ENCODE results near the gene ABO.
"Not testable (repeated sequence)": the region's sequence is repeated elsewhere in the genome, so short reads cannot be mapped to it uniquely, and the experiment has no call there.

ABO gene

DNA sequence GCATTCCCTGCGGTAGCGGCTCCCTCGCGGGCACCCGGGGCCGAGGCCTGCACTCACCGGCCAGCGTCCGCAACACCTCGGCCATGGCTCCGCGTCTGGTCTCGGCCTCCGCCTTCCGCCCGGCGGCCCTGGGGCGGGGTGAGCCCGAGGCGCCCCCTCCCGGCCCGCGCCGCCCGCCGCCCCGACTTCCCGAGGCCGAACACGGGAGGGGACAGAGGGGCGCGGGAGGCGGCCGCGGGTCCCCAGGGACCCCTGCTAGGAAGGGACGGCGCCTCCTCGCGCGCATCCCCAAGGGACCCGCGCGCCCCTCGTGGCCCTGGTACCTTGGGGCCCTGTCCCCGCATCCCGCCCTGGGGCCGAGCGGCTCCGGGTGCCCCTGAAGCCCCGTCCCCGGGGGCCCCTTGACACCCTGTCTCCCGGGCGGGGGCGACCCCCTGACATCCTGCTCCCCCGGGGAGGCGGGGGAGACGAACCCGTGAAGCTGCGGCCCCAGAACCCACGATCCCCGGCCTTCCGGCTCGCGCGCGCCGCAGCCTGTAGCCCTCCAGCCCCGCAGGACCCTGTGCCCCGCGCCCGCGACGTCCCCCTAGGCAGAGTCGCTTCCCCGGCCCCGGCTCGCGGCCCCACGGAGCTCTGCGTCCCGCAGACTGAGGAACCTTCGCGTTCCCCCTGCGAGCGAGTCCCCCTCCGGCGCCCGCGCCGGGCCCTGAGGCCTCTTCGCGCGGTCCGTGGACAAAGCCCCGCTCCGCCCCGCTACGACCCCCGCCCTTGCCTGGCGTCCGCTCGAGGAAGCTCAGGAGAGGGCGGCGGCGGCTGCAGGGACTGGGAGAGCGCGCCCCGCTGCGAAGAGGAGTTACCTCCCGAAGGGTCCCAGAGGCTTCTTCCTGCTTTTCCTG is at the start of gene ABO:
TSS of gene ABO (minus strand) at position 97 of the 896 bp plus-strand sequence.
- DNase-seq (ENCODE audit: low spot score): no peak

DNA sequence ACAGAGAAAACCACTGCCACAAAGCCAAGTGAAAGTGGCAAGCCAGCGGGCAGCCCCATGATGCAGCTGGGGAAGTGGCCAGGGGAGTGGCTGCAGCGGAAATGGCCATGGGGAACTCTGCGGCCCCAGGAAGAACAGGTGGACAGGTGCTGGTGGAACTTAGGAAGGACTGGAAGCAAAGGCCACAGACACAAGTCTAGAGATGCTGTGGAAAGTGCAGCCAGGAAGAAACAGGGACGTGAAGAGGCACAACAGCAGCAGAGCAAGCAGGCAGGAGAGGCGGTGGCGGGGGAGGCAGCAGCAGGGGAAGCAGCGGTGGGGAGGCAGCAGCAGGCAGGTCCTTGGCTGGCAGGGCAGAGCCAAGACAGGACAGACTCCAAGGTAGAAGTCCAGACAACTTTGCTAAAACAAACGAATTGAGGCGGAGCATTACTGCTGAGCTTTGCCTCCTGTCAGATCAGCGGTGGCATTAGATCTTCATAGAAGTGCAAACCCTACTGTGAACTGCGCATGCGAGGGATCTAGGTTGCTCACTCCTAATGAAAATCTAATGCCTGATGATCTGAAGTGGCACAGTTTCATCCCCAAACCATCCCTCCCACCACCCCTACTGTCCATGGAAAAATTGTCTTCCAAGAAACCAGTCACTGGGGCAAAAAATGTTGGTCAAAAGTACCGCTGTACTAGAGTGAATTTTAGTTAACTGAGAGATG is 49.1 kb upstream of the ABO start:
- no peak for DNase-seq (ENCODE audit: low spot score)

DNA sequence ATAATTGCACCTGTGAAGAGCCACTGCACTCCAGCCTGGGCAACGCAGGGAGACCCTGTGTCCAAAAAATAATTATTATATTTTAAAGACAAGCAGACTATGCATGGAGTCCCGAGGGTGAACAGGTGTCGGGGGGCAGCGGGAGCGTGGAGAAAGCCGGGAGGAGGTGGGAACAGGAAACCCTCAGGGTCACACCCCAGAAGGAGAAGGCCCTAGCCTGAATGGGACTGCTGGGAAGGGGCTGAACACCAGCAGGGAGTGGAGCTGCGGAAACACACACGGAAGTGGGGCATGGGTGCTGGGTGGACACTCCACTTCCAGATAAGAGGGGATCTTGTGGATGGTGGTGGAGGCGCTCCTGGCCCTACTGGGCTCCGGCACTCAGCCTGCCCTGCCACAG is 48.2 kb upstream of the ABO start:
- DNase-seq (ENCODE audit: low spot score): no peak

DNA sequence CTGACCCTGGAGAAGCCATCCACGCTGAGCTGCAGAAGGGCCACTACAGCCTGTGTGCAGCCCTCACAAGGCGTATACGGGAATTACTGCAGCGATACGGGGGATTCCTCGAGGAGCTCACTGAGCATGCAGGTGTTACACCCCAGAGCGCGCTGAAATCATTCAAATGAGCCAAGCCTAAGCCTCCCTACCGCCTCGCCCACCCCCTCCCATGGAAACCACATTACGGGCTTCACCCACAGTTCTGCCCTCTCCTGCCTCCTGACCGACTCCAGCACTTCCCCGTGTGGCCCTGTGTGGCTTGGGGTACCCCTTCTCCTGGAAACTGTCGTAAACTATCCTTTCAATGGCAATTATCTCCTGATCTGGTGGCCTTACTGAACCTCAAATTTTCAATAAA is 47.7 kb upstream of the ABO start:
- no peak for DNase-seq (ENCODE audit: low spot score)

DNA sequence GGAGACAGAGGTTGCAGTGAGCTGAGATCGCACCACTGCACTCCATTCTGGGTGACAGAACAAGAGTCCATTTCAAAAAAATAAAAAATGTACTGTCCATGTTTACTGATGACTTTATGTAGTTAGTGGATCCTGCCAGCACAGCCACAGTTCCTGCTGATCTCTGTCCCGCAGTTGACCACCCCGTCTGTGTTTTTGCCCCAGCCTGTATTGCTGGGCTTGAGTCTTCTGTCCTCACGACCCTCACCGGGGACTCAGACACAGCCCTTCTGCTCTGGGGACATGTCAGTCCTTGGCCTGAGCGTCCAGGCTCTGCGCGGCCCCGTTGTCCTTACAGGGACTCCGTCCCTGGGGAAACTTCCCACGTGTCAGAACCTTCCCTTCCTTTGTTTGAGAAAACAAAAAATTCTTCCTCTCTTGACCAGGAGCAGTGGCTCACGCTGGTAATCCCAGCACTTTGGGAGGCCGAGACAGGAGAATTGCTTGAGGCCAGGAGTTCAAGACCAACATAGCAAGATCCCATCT is 46.5 kb upstream of the ABO start:
- DNase-seq (ENCODE audit: low spot score): no peak

DNA sequence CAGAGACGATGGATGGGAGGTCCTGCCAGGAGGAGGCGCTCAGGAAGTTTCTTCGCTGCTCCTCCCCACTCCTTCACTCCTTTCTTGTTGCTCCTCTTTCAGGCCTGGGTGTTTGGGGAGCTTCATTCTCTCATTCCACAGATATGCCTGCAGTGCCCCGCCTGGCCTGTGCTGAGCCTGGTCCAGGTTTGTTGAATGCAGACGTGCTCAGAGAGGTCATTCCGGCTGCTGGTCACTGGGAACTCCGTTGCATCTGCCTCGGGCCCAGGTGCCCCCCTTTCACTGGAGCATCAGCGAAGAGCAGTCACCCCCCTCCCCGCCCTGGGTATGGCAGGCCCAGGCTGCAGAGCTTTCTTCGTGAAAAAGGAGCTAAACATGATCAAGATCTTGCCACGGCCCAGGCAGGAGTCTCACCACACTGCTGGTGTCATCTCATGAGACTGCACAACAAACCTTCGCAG is 45.5 kb upstream of the ABO start:
- DNase-seq (ENCODE audit: low spot score): no peak

DNA sequence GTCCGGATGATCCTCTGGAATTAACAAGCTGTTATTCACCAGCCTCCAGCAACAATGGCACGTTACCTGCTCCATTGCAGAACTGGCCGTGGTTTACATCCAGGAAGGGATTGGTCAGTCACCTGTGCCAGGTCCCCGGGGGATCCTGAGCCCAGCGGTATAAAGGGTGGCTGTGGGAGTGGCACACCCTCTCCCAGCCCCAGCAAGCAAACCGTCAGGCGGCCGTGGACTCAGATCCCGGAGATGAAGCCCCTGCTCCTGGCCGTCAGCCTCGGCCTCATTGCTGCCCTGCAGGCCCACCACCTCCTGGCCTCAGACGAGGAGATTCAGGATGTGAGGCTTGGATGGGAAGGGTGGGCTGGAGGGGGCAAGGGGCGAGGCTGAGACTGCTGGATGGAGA is 42.5 kb upstream of the ABO start:
- DNase-seq (ENCODE audit: low spot score): not testable (repeated sequence)

DNA sequence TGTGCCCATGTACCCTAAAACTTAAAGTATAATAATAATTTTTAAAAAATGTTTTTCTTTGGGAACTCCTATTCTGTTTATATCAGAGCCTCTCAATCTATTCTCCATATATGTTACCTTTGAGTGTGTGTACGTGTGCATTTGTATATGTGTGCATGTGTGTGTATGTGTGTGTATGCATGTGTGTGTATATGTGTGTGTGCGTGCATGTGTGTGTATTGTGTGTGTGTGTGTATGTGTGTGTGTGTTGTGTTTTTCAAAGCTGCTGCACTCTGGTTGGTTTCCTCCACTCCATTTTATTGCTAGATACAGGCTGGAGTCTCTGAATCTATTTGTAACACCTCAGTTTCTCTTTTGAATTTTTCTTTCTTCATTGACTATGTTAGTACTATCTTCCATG is 41.0 kb upstream of the ABO start:
- no peak for DNase-seq (ENCODE audit: low spot score)

DNA sequence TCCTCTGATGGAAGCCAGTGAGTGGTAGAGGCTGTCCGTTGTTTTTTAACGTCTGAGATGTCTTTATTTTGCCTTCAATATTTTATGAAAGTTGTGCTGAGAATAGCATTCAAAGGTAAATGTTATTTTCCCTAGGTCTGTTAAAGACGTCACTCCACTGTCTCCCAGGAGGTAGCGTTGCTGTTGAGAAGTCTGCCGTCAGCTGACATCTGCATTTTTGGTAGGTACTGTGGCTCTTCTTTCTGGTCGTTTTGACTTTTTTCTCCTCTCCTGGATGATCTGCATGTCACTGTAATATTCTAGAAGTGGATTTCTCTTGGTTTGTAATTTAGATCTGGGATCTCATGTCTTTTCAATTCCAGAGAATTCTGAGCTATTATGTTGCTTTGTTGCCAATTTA is 34.6 kb upstream of the ABO start:
- no peak for DNase-seq (ENCODE audit: low spot score)

DNA sequence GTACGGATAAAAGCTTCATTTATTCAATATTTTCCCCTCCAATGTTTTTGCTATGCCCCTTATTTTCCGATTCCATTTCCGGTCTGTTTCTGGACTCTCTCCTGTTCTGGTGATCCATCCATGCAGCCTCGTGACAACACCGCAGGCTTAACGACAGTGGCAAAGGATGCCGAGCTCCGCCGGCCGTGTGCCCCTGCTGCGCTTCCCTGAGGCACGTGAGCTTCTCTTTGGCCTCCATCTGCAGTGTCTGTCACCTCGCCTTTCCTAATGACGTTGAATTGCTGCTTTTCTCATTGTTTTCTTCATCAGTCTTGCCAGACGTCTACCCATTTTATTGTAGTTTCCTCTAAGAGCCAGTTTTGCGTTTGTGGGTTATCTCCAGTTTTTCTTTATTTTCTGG is 32.3 kb upstream of the ABO start:
- DNase-seq (ENCODE audit: low spot score): no peak

DNA sequence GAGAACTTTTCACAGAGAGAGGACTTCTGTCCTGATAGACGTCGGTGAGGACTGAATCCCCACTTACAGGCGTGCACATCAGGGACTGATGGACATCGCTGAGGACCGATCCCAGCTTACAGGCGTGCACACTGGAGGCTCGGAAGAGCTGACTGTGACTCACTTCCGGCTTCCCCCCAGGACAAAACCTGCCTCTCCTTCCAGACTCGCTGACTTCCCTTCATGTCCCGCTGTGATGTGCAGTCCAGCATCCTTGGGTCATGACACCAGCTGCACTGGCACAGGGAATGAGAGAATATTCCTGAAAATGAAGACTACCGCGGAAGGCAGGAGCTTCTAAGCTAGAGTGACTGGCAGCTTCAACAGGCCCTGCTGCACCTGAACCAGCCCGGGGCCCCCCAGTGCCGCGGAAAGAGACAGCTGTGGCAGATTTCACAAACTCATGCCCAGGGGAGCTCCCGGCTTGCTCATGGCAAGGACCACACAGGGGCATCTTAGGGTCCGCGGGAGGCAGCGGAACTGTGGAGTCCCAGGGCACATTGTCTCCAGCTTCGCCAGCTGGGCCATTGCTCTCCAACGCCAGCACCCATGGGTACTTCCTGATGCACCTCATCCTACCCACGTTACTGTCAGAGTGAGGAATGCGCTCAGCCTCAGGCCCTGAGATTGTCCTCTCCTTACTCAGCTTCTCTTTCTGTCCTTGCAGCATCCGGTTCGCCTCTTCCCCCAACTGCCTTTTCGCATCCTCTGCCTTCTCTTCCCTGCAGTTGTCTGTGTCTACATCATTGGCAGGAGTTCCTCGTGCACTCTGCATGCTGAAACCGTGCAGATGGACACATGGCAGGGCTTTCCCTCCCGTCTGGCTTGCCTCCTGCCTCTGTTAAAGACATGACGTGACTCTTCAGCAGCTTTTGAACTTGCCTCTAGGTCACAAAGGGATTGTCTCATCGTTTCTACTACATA is 31.5 kb upstream of the ABO start:
- no peak for DNase-seq (ENCODE audit: low spot score)

DNA sequence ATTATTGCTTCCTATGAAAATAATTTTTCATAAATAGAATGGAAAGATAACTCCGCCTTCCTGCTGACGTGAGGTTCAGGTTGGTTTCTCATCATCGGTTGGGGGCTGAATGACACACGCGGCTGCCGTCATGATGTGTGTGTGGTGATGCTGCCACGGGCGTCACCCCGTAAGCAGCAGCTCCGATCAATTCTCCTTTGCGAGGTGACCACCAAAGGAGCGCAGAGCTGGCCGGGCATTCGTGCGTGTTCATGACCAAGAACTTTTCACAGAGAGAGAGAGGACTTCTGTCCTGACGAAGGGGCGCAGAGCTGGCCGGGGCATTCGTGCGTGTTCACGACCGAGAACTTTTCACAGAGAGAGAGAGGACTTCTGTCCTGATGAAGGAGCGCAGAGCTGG is 30.7 kb upstream of the ABO start:
- no peak for DNase-seq (ENCODE audit: low spot score)

DNA sequence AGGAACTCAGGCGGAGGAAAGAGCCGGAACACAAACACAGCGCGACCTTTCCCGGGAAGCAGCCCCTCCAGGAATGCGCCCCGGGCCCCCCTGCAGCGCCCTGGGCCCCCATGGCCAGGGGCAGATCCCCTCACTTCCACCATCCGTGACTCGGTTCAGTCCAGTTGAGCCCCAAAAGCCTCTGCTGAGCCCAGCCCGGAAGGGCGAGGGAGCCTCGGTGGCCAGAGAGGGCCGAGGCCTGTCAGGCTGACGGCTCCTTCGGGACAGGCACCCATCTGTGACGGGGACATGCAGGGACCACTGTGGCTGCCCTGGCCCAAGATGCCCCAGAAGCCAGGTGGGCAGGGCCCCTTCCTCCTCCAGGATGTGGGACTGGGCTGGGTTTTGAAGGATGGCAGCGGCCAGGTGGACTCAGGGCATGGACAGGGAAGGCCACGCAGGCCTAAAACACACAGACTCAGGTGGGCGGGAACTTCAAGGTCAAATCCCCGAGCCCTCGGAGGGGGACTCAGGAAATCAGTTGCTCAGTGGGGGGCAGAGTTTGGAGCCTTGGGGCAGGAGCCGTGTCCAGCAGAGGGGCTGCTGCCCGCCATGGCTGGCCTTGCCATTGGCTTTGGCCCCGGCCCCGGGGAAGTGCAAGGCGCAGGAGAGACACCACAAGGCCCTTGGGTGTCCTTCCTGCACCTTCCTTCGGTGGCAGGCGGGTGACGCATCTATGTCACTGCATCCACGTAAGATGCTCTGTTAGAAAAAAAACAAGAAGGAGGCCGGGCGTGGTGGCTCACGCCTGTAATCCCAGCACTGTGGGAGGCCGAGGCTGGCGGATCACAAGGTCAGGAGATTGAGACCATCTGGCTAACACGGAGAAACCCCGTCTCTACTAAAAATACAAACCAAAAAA is 29.7 kb upstream of the ABO start:
- no peak for DNase-seq (ENCODE audit: low spot score)

DNA sequence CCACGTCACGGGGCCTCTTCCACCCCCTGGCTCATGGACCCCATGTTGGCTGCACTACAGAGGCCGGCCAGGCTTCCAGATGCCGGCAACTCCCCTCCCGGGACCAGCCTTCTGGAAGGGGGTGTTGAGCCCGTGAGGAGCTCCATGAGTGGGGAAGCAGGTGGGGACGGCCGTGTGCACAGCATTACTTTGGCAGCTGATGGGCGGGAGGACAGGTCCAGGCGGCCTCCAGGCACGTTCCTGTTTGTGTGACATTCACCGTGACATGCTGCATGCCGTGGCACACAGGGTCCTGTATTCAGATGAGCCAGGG is 29.1 kb upstream of the ABO start:
- DNase-seq (ENCODE audit: low spot score): no peak

DNA sequence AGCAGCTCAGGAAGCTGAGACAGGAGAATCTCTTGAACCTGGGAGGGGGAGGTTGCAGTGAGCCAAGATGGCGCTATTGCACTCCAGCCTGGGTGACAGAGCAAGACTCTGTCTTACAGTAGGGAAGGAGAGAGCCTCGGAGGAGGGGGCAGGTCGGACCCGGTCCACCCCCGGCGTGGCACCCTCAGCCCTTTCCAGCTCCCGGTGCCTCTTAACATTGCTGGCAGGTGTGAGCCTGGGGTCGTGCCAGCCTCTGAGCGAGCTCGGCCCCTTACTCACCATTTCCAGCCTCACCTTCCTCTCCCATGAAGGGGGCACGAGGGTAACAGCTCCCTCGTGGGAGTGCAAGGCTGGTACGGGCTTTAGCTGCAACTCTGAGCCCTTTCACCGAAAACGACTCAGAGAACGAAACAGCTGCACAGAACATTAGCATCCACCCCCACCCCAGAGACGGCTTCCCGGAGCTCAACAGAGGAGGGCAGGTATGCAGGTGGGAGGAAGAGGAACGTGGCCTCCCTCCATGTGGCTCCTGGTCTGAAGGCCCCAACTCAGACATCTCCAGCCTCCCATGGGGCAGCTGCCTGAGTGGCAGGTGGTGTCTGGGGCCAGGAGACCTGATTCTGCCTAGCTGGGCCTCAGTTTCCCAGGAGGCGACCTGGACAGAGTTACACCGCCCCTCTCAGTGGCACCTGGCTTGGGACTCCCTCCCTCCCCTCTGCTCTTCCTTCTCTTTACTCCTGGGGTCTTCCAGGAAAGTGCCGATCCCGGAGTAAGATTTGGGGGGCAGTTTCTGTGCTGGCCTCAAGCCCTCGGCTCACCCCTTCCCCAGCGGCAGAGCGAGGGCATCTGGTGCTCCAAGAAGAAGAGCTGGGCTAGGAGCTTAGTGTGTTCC is 28.5 kb upstream of the ABO start:
- DNase-seq (ENCODE audit: low spot score): no peak

DNA sequence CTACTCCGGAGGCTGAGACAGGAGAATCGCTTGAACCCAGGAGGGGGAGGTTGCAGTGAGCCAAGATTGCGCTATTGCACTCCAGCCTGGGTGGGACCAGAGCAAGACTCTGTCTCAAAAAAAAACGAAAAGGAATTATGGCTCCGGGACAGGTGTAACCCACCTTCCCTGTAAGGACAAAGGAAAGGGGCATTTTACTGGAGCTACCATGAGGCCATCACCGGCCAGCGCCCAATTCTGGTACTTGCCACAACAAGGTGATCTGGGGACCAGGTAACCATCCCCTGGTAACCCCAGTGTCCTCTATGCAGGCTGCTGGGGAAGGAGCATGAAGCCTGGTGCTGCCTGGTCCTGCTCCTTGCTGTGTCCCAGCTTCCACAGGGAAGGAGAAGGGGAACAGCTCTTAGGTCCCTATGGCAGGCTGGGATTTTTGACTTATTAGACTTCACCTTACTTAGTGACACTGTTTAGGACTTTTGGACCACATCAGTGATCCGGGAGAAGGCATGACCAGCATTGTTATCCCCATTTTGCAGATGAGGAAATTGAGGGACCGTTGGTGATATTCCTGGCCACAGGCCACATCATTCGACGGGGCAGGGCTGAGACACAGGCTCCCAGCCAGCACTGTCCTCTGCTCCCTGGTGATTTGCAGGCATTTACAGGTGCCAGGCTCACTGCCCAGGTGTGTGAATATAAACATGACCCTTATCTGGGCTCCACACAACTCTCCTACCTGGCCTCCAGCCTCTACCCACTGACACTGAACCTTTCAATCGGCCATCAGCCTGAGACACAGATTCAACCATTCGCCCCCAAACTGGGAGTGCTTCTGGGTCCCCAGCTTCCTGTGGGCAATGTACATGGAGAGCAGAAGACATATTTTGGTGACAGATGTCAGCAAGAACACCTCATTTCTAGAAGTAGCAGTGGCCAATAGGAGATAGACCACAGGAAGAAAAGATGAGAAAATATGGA is 26.5 kb upstream of the ABO start:
- no peak for DNase-seq (ENCODE audit: low spot score)

DNA sequence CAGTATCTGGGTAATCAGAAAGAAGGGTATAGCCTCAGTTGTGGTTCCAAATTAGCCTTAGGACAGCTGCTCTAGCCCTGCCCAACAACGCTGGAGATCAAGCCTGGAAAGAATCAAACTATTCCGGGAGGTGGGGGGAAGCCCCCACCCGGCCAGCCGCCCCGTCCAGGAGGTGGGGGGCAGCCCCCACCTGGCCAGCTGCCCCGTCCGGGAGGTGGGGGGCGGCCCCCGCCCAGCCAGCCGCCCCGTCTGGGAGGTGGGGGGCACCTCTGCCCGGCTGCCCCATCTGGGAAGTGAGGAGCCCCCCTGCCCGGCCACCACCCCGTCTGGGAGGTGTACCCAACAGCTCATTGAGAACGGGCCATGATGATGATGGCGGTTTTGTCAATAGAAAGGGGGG is 25.0 kb upstream of the ABO start:
- not testable (repeated sequence) for DNase-seq (ENCODE audit: low spot score)

DNA sequence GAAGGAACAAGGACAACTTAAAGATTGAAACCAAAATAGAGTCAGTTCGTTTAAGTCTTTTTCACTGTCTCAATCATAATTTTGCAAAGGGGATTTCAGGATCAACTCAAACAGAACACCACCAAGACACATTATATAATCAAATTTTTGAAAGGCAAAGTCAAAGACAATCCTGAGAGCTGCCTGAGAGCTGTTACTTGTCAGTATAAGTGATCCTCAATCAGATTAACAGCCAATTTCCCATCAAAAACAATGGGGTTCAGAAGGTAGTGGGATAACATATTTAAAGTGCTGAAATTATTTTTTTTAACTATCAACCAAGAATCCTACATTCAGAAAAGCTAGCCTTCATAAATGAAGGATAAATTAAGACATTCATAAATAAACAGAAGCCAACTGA is 19.3 kb upstream of the ABO start:
- no peak for DNase-seq (ENCODE audit: low spot score)

DNA sequence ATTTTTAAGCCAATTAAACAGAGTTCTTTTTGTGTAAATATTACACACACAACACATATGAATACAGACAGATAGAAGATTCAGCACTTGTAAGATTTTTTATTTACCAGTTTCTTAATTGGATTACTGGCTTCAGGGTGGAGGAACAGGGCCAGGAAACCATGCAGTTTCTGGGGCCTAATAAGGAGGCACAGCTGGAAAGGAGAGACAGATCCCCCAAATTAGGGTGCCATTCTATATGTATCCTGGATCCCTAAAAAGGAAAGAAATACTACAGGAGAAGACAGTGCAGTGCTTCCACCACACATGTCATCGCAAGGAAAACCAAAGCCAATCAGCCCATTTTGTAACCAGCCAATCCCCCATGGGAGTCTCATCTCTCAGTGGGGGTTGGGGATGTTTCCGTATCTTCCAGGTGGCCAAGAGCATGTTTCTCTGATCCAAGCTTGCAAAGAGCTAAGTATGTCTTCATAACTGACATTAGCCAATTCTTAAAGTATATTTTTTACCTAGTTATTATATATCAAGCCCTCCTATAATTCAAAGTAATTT is 15.8 kb upstream of the ABO start:
- no peak for DNase-seq (ENCODE audit: low spot score)
